Heart left ventricle (tissue), 16 donors: ENCODE data around the gene CBX4. TPM values are rescaled to one million over a fixed set of nuclear protein-coding genes. Genes with fewer than 3 reads are reported as not detected.

Experiments
- ATAC-seq, 4 donors: fragments of 200-7000 bp; cut with Tn5 transposase; one replicate each; pipeline ENCODE4 v1.9.1; 2020 to 2022; ENCODE audit warnings: moderate library complexity in 4 of 4, mild to moderate bottlenecking in 3 of 4, moderate number of reproducible peaks in 1 of 4
- DNase-seq, 5 donors: peaks; one replicate each; pipeline ENCODE4 v3.0.0-alpha.2; 2020
- H3K27ac ChIP-seq, 12 donors: fragments of 200-600 bp; sonication (generic) in 4 of 12; one replicate each; pipeline versions ENCODE4 v1.5.0 to v1.8.0; 2016 to 2022; ENCODE audit warnings: mild to moderate bottlenecking in 2 of 12
- H3K27me3 ChIP-seq, 9 donors: fragments of 200-600 bp; sonication (generic) in 2 of 9; one replicate each; pipeline versions ENCODE4 v1.5.1 to v1.8.0; 2016 to 2022; ENCODE audit warnings: mild to moderate bottlenecking in 3 of 9
- H3K36me3 ChIP-seq, 9 donors: fragments of 200-600 bp; sonication (generic) in 2 of 9; one replicate each; pipeline versions ENCODE4 v1.5.0 to v1.8.0; 2018 to 2022; ENCODE audit warnings: mild to moderate bottlenecking in 2 of 9
- H3K4me1 ChIP-seq, 12 donors: fragments of 200-600 bp; sonication (generic) in 4 of 12; one replicate each; pipeline versions ENCODE4 v1.5.0 to v1.8.0; 2016 to 2022; ENCODE audit warnings: mild to moderate bottlenecking in 3 of 12
- H3K4me3 ChIP-seq, 12 donors: fragments of 200-600 bp; sonication (generic) in 4 of 12; one replicate each; pipeline versions ENCODE4 v1.5.0 to v1.8.0; 2017 to 2022; ENCODE audit warnings: mild to moderate bottlenecking in 9 of 12, moderate library complexity in 4 of 12
- H3K9me3 ChIP-seq, 12 donors: fragments of 200-600 bp; sonication (generic) in 4 of 12; one replicate each; pipeline versions ENCODE4 v1.5.0 to v1.8.0; 2016 to 2022; ENCODE audit warnings: mild to moderate bottlenecking in 1 of 12
- CTCF ChIP-seq, 12 donors: fragments of 200-600 bp; sonication (generic) in 4 of 12; IDR thresholded peaks; one replicate each; pipeline versions ENCODE4 v1.5.0 to v1.8.0; 2018 to 2022; ENCODE audit warnings: antibody characterized with exemption in 12 of 12, mild to moderate bottlenecking in 5 of 12
- POLR2A ChIP-seq, 2 donors: fragments of 450-650 bp; IDR thresholded peaks; one replicate each; pipeline ENCODE4 v1.6.1; 2017; ENCODE audit warnings: antibody characterized with exemption in 2 of 2, mild to moderate bottlenecking in 2 of 2, moderate library complexity in 2 of 2
- WGBS, 4 donors: extraction: QIAGEN DNeasy Blood & Tissue Kit in 2 of 4; methylation state at CpG; one replicate each; pipeline versions ENCODE4 v1.1.5 to v1.1.7; 2013 to 2018; 5-methylcytosine and 5-hydroxymethylcytosine counted together
- intact Hi-C, 10 donors: fragments of 100-400 bp; cut with DNase I; formaldehyde crosslinking; loops; one replicate each; pipeline versions ENCODE4 v1.11.1 to v1.14.2; 2022
- long read RNA-seq, 3 donors: library from polyadenylated mRNA; unstranded; transcript quantifications; one replicate each; pipeline ENCODE4 v2.0.0, GENCODE V29; 2020 to 2021
- polyA plus RNA-seq, 2 donors: library from polyadenylated mRNA; stranded (reverse); fragments of 200-250 nt; gene quantifications; one replicate each; pipeline ENCODE4 v1.2.3, GENCODE V29; 2013
- total RNA-seq, 9 donors: library from RNA; depleted of rRNA in 2 of 9; stranded (reverse); fragments of >200 nt in 2 of 9; fragmentation: NEBNext Ultra II Directional in 3 of 9; extraction: Animal tissue kit (Norgen Biotek cat#: 25700) in 3 of 9; gene quantifications; one replicate each; pipeline versions ENCODE4 v1.1.0 to v1.2.4, GENCODE V29; 2016 to 2023
- donor health status: ischemic (EF 13 %, LVEDD 7.1; RV severe dilation, severe dysfunction).
- donor health status: healthy with polysubstance abuse.
- donor health status: DM: no; HTN: yes; CAD: no.
- donor health status: DM: no; HTN: no; CAD: no.
- donor health status: ischemic (EF 25% LVEDD 6.9; RV normal size, moderate dysfunction).
- donor health status: ischemic (EF 25% LVEDD 5.7; RV mildly dilated, moderate dysfunction).
- donor health status: healthy.
- donor health status: DM: yes; HTN: yes; CAD: no.
- donor health status: ischemic (EF 35%, LVEDD 5.7; RV mildly dilated, moderate dysfunction).
- donor health status: nonischemic (EF 11% LVEDD 7.7; RV severe dilation, severe dysfunction).
- donor health status: DM: yes; HTN: yes; CAD: no.
- donor health status: PGD.
- donor health status: ischemic (EF 29% LVEDD 5.4; RV normal size, mild dysfunction).
- donor health status: nonischemic (EF 23%, LVEDD 6.1; RV moderate dilation, normal function).

CBX4 gene
- total RNA-seq (10 to 100 TPM; 16.7 to 41.1 (median 26.9) TPM), polyA plus RNA-seq (10 to 100 TPM; 10.9 to 14.2 TPM)
- long read RNA-seq, donor 1, transcript CBX4-201 (5 exons, 2,664 nt) = major isoform, 12 of 56 reads
- long read RNA-seq, donor 1, partial matches to known transcripts = 2 of 56 reads
- long read RNA-seq, donor 1, other reads (novel, unspliced or antisense) = 42 of 56 reads
- long read RNA-seq, donor 2, partial matches to known transcripts = 9 of 92 reads
- long read RNA-seq, donor 2, other reads (novel, unspliced or antisense) = 82 of 92 reads
- long read RNA-seq, donor 3, transcript CBX4-201 (5 exons, 2,664 nt) = major isoform, 9 of 52 reads
- long read RNA-seq, donor 3, partial matches to known transcripts = 4 of 52 reads
- long read RNA-seq, donor 3, other reads (novel, unspliced or antisense) = 39 of 52 reads

- 0 to 3% (median 1%) methylated on average over 38 to 103 of the region's 103 CpGs for whole genome bisulfite sequencing, 4 donors
- peaks cover 27 to 48% (median 38%) of the 10 kb centered on the region in 9 donors for H3K27me3 ChIP-seq
- peak; percentile 79 to 84 (median 82) for ATAC-seq
Measured at GRCh38 chr17:79839356-79840268, at the start of gene CBX4. CBX4 (minus strand) TSS chr17:79839440; CDS start chr17:79839251, 189 bp downstream.

GRCh38 chr17:79888009-79888540 lies 48.8 kb upstream of the CBX4 start:
- DNase-seq = no peak
- TF ChIP-seq POLR2A (IDR thresholded peaks at IDR 0.05) (no peak), CTCF (IDR thresholded peaks at IDR 0.05) (no peak)
- Histone ChIP-seq H3K36me3 (no peaks in the 10 kb centered on the region), H3K27ac (no peak overlapping the region), H3K27me3 (peaks cover 0 to 82% (median 22%) of the 10 kb centered on the region in 9 donors), H3K4me3 (no peak overlapping the region), H3K9me3 (no peaks in the 10 kb centered on the region), H3K4me1 (peaks cover 0 to 15% (median 11%) of the 10 kb centered on the region in 12 donors)
- no peak for ATAC-seq
- WGBS, 4 donors = 83 to 89% (median 87%) methylated on average over 15 to 17 of the region's 17 CpGs
- intact Hi-C loops = no loop called here

More at GRCh38 chr17:79839356-79840268, at the start of gene CBX4:
- peak; percentile 96 to 98 (median 97) for DNase-seq
- H3K27ac ChIP-seq = peak within 1 kb of the TSS; percentile 71 to 97 (median 94)
- peak within 1 kb of the TSS; percentile 53 to 99 (median 82) for H3K4me3 ChIP-seq
- peaks cover 0 to 81% (median 64%) of the 10 kb centered on the region in 12 donors for H3K4me1 ChIP-seq
- TF ChIP-seq POLR2A (IDR thresholded peaks at IDR 0.05) (peak in 1 of 2 donors; percentile 85), CTCF (IDR thresholded peaks at IDR 0.05) (peak; percentile 37 to 79 (median 66))
- H3K9me3 ChIP-seq = no peaks in the 10 kb centered on the region
- H3K36me3 ChIP-seq = peaks cover 0 to 22% (median 9%) of the 10 kb centered on the region in 9 donors
- intact Hi-C loops = loop anchor here (2.0 to 10.0 kb wide), 11 partner anchors 27 to 153 kb away; partner anchors contain the start of gene CBX8 (in 7 of the 10)

GRCh38 chr17:79887451-79887991 lies 48.3 kb upstream of the CBX4 start:
- no peak for TF ChIP-seq CTCF (IDR thresholded peaks at IDR 0.05)
- TF ChIP-seq POLR2A (IDR thresholded peaks at IDR 0.05) = no peak
- ATAC-seq (no peak), DNase-seq (no peak)
- Histone ChIP-seq H3K27me3 (peaks cover 0 to 79% (median 22%) of the 10 kb centered on the region in 9 donors), H3K9me3 (no peaks in the 10 kb centered on the region), H3K36me3 (no peaks in the 10 kb centered on the region), H3K27ac (no peak overlapping the region), H3K4me3 (no peak overlapping the region), H3K4me1 (peaks cover 0 to 15% (median 11%) of the 10 kb centered on the region in 12 donors)
- intact Hi-C loops = no loop called here
- 56 to 66% (median 58%) methylated on average over 14 of the region's 14 CpGs for WGBS, 4 donors
